ENCODE measurements around the gene LGALS3BP.
"Not testable (repeated sequence)": the region's sequence is repeated elsewhere in the genome, so short reads cannot be mapped to it uniquely, and the experiment has no call there.

LGALS3BP gene

DNA sequence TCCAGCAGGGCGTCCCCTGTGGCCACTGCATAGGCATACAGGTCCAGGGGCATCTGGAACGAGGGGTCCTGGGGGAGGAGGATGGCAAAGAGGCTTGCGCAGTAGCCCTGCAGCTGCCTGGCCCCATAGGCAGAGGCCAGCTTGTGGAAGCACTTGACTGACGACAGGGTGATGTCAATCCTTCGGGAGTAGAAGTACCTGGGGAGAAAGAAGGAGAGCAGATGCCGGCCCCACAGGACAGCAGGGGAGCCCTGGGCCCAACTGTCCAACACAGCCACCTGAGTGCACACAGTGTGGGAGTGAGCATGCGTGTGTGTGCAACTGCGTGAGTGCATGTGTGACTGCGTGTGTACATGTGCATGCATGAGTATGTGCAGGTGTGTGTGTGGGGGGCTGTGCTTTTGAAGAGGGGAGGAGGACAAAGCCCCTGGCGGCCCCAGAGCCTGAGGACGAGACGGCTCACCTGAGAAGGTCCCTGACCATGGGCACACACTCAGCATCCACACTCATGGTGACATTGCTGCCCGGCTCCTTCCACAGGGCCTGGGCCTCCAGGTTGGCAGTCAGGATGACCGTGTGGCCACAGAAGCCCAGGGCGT lies 7.1 kb downstream of the LGALS3BP start:
- H3K9me3 Mint-ChIP-seq = no peaks in the 10 kb centered on the region
- H3K27me3 Mint-ChIP-seq = peaks cover 6% of the 10 kb centered on the region
- H3K4me3 Mint-ChIP-seq = no peak overlapping the region
- no peak overlapping the region for H3K27ac Mint-ChIP-seq
- H3K4me1 Mint-ChIP-seq (ENCODE audit: low read depth) = peaks cover 22% of the 10 kb centered on the region
- intact Hi-C loops (cut with micrococcal nuclease) = no loop called here
- no peaks in the 10 kb centered on the region for H3K36me3 Mint-ChIP-seq (ENCODE audit: low read depth)

DNA sequence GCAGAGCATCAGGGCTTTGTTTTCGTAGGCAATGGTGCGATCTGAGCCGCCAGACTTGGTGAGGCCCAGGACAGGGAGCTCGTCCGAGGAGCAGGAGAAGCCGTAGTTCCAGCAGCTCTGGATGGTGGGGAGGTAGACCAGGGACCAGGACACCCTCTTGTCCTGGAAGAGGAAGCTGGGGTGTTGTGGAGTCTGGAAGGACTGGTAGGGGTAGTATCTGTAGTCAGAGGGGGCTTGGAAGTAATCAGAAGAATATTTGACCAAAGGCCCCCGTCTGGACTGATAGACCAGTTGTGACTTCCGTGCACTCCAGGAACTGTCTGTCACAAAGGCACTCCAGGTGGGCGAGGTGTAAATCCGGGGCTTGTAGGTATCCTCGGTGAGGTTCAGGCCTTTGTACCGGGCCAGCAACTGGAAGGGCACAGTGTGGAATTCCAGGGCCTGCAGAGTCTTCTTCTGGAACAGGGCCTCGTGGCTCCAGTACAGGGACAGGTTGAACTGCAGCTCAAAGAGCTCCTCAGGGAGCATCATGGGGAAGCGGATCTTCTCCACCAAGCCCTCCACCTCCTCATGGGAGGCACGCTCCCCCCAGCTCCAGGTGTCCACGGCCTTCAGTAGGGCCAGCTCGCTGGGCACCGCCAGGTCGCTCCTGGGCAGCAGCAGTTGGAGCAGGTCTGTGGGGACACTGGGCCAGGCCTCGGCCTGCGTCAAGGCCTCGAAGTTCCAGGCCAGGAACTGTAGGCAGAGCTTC lies 7.8 kb downstream of the LGALS3BP start:
- Mint-ChIP-seq H3K27ac (peak overlapping the region; percentile 23), H3K36me3 (ENCODE audit: low read depth) (no peaks in the 10 kb centered on the region)
- intact Hi-C loops (cut with micrococcal nuclease) = loop anchor here (2.0 kb wide), 1 partner anchor 105 kb away; no protein-coding TSS in a partner anchor

DNA sequence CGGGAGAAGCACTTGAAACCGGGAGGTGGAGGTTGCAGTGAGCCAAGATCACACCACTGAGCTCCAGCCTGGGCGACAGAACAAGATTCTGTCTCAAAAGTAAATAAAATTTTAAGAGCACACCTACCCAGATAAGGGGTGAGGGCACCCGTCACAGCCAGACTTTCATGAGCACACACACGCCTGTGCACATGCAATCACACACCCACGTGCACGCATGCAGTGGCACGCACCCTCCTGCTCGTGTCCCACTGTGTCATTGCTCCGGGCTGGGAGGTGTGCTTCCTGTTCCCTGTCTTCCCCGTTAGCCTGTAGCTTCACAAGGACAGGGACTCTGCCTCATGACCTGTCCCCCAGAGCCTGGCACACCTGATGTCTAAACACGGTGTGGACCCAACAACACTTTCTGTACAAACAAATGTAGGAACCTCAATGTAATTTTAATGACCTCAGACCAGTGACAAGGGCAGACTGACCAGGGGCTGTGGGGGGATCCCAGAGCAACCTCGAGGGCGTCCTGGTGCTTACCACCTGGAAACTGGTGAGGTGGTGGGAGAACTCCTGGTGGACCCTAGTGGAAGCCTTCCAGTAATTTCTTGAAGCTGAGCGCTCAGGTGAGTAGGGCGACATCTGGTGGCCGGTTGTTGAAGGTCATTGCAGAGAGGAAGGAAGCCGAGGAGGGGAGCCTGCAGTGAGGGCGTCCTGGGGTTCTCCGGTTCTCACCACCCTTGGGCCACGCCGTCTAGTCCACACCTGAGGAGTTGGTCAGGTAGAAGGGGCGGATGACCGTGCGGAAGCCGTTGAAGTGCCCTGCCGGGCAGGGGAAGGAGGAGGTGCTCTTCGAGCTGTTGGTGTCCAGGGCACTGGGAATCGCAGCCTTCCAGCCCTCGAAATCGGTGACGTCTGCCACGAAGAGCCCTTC lies 8.6 kb downstream of the LGALS3BP start:
- H3K27me3 Mint-ChIP-seq = peaks cover 9% of the 10 kb centered on the region
- intact Hi-C loops (cut with micrococcal nuclease) = loop anchor here (2.0 kb wide), 1 partner anchor 104 kb away; no protein-coding TSS in a partner anchor
- H3K36me3 Mint-ChIP-seq (ENCODE audit: low read depth) = no peaks in the 10 kb centered on the region
- H3K4me3 Mint-ChIP-seq = no peak overlapping the region
- H3K9me3 Mint-ChIP-seq = no peaks in the 10 kb centered on the region
- peak overlapping the region; percentile 23 for H3K27ac Mint-ChIP-seq
- peaks cover 13% of the 10 kb centered on the region for H3K4me1 Mint-ChIP-seq (ENCODE audit: low read depth)

More for the DNA sequence above, 7.8 kb downstream of the LGALS3BP start:
- H3K4me1 Mint-ChIP-seq (ENCODE audit: low read depth) = peaks cover 18% of the 10 kb centered on the region
- H3K9me3 Mint-ChIP-seq = no peaks in the 10 kb centered on the region
- peaks cover 8% of the 10 kb centered on the region for H3K27me3 Mint-ChIP-seq
- no peak overlapping the region for H3K4me3 Mint-ChIP-seq

DNA sequence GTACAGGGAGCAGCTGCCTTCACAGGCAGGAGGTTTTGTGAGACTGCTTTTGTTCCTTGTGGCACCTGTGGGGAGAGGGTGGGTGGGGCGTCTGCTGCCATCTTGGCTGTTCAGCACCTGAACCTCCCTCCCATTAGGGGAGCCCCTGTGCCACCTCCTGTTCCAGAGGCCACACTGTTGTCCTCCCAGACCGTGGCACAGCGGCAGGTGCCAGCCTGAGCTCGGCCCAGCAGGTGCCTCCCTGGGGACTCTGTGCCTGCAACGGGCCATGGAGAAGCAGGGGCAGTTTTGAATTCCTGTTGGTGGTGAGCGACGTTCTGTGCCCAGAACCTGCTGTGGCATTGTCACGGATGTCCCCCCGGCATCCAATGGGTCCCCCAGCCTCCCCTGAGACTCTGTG lies 9.9 kb downstream of the LGALS3BP start:
- H3K27ac Mint-ChIP-seq = peak overlapping the region; percentile 31
- no peak overlapping the region for H3K4me3 Mint-ChIP-seq
- H3K27me3 Mint-ChIP-seq = peaks cover 11% of the 10 kb centered on the region
- H3K36me3 Mint-ChIP-seq (ENCODE audit: low read depth) = no peaks in the 10 kb centered on the region
- peaks cover 13% of the 10 kb centered on the region for H3K4me1 Mint-ChIP-seq (ENCODE audit: low read depth)
- H3K9me3 Mint-ChIP-seq = no peaks in the 10 kb centered on the region
- intact Hi-C loops (cut with micrococcal nuclease) = loop anchor here (2.0 kb wide), 1 partner anchor 103 kb away; no protein-coding TSS in a partner anchor

DNA sequence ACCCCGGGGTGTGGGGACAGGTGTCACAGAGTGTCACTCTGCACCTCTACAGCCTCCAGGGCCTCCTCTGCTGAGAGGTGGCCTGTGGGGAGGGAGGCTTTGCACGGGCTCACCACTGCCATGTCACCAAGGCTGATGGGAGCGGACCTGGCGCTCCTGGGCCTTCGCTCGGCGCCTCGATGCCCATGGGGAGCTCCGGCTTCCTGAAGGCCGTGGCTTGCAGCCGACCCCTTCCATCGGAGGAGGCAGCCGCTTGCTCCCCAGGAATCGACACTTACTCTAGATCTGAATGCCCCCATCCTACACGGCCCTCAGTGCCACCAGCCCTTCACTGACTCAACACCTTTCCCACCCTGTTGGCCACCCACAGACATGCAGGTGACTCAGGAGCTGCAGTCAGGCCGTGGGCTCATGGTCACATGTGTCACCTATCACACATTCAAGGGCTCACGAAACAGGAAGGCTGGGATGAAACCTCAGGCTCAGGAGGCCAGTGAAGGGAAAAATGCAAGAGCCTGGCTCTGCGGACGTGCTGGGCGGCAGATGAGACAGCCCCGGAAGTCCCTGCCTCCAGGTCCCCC lies 11.9 kb downstream of the LGALS3BP start:
- no peaks in the 10 kb centered on the region for H3K36me3 Mint-ChIP-seq (ENCODE audit: low read depth)
- H3K4me3 Mint-ChIP-seq = no peak overlapping the region
- H3K9me3 Mint-ChIP-seq = no peaks in the 10 kb centered on the region
- intact Hi-C loops (cut with micrococcal nuclease) = no loop called here
- peaks cover 13% of the 10 kb centered on the region for H3K4me1 Mint-ChIP-seq (ENCODE audit: low read depth)
- H3K27ac Mint-ChIP-seq = no peak overlapping the region
- H3K27me3 Mint-ChIP-seq = peaks cover 11% of the 10 kb centered on the region

DNA sequence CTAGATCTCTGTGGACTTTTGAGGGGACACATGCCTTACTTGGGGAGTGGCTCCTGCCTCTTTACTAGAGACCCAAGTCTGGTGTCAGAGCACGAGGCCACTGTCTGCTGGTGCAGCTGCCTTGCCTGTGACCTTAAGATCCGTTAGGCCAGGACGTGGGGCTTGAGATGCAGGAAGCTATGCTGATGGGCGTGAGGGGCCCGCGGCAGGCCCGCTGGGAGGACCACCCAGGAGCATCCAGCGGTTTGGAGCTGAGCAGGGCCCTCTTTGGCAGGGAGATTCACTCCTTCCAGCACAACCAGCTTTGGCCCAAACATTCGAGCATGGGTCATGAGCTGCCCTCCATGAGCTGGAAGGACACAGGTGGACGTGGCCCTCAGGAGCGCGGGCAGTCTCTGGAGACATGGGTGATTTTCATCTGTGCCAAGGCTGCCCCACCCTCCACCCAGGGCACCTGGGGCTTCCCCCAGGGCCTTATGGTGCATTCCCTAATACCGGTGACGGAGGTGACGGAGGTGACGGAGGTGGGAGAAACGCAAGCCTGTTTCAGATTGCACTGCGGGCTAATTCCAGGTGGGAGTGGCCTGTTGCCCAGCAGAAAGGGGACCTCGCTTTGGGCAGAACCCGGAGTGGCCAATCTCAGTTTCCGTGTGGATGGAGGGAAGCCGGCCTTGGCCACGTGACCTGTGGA lies 12.7 kb downstream of the LGALS3BP start:
- Mint-ChIP-seq H3K27ac (no peak overlapping the region), H3K4me3 (no peak overlapping the region), H3K36me3 (ENCODE audit: low read depth) (no peaks in the 10 kb centered on the region), H3K4me1 (ENCODE audit: low read depth) (peaks cover 13% of the 10 kb centered on the region), H3K9me3 (no peaks in the 10 kb centered on the region), H3K27me3 (peaks cover 11% of the 10 kb centered on the region)
- intact Hi-C loops (cut with micrococcal nuclease) = no loop called here

DNA sequence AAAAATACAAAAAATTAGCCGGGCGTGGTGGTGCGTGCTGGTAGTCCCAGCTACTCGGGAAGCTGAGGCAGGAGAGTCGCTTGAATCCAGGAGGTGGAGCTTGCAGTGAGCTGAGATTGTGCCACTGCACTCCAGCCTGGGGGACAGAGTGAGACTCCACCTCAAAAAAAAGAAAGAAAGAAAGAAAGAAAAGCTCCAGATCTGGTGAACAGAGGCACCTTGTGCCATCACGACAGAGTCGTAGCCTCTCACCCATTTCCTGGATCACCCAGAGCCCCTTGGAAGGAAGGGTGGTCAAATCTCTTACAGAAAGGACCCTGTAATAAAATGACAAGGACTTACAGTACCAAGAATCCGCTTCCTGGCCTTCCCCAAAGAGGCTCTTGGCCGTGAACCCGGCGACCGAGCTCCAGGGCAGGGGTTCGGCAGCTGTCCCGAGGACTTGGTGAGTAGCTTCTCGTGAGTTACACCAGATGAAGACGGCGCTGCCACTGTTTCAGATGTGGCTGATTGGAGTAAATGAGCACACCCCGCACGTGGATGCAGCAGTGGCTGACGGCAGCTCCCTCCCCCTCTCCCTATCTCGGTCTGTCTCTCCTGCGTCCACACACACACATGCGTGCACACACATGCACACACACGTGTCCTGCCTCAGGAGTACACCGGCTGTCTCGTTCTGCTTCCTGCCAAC lies 13.5 kb downstream of the LGALS3BP start:
- no peaks in the 10 kb centered on the region for H3K36me3 Mint-ChIP-seq (ENCODE audit: low read depth)
- H3K27ac Mint-ChIP-seq = no peak overlapping the region
- peaks cover 9% of the 10 kb centered on the region for H3K27me3 Mint-ChIP-seq
- peaks cover 9% of the 10 kb centered on the region for H3K4me1 Mint-ChIP-seq (ENCODE audit: low read depth)
- H3K9me3 Mint-ChIP-seq = no peaks in the 10 kb centered on the region
- H3K4me3 Mint-ChIP-seq = no peak overlapping the region
- intact Hi-C loops (cut with micrococcal nuclease) = no loop called here

DNA sequence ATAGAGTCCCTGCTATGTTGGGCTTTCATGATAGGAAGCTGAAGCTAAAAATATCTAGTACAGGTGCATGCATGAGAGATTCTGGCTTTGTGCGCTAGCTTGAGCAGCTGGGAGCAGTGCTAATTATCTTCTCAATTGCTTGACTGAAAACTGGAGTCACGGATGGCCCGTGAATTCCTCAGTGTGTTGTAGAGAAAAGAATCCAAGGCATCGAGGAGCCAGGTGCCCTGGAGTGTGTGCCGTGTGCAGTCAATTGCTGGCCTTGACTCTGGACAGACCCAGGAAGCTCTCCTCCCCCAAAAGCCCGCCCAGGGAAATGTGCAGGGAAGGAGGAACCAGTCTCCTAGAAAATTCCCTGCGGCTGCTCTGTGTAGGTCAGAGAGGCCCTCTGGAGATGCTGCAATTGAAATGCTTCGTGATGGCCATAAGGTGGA lies 14.2 kb downstream of the LGALS3BP start:
- Mint-ChIP-seq H3K27me3 (peaks cover 9% of the 10 kb centered on the region), H3K27ac (no peak overlapping the region)

DNA sequence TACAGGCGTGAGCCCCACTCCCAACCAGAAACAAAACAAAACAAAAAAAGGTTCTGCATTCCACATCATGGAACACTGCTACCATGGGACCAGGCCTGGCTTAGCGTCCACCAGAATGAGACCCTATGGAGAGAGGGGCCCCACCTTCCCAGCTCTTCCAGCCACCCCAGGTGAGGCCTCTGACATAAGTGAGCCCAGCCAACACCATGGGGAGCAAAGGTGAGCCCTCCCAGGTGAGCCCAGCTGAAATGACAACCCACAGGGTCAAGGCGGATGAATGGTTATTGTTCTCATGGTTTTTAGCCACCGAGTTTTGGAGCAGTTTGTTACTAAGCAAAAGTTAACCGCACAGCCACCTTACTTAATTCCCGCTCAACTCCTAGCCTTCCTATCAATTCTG lies 16.3 kb downstream of the LGALS3BP start:
- H3K4me3 Mint-ChIP-seq = no peak overlapping the region
- H3K27ac Mint-ChIP-seq = no peak overlapping the region
- no peaks in the 10 kb centered on the region for H3K9me3 Mint-ChIP-seq
- no peaks in the 10 kb centered on the region for H3K36me3 Mint-ChIP-seq (ENCODE audit: low read depth)
- H3K4me1 Mint-ChIP-seq (ENCODE audit: low read depth) = no peaks in the 10 kb centered on the region
- intact Hi-C loops (cut with micrococcal nuclease) = no loop called here
- H3K27me3 Mint-ChIP-seq = peaks cover 7% of the 10 kb centered on the region

More for the DNA sequence above, 14.2 kb downstream of the LGALS3BP start:
- intact Hi-C loops (cut with micrococcal nuclease) = no loop called here
- H3K36me3 Mint-ChIP-seq (ENCODE audit: low read depth) = no peaks in the 10 kb centered on the region
- no peaks in the 10 kb centered on the region for H3K9me3 Mint-ChIP-seq
- no peak overlapping the region for H3K4me3 Mint-ChIP-seq
- peaks cover 5% of the 10 kb centered on the region for H3K4me1 Mint-ChIP-seq (ENCODE audit: low read depth)

DNA sequence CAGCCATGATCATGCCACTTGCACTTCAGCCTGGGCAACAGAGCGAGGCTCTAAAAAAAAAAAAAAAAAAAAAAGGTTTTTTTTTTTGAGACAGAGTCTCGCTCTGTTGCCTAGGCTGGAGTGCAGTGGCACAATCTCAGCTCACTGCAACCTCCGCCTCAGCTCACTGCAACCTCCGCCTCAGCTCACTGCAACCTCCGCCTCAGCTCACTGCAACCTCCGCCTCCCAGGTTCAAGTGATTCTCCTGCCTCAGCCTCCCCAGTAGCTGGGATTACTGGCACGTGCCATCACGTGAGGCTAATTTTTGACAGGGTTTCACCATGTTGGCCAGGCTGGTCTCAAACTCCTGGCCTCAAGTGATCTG lies 16.8 kb downstream of the LGALS3BP start:
- H3K36me3 Mint-ChIP-seq (ENCODE audit: low read depth); H3K9me3 Mint-ChIP-seq; H3K27me3 Mint-ChIP-seq; H3K4me3 Mint-ChIP-seq; H3K27ac Mint-ChIP-seq; H3K4me1 Mint-ChIP-seq (ENCODE audit: low read depth); intact Hi-C loops (cut with micrococcal nuclease): not testable (repeated sequence)

DNA sequence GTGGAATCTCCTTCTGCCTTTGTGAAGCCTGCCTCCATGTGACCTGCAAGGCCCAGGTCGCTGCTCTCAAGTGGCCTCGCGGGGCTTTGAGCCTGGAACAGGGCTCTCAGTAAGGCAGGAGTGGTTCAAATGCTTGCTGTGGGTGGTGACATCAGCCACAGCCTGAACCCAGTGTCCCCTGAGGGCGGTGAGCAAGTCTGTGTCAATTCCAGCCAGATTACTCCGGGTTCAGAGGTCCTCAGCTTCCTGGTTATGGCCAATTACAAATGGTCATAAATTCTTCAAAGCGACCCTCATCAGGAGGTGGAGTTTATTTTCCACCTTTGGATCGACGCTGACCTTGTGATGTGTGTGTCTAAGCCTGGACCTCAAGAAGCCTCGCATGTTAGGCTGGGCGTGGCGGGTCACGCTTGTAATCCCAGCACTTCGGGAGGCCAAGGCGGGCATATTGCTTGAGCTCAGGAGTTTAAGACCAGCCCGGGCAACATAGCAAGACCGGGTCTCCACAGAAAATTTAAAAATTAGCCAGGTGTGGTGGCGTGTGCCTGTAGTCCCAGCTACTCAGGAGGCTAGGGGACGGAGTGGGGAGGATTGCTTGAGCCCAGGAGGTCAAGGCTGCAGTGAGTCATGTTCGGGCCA lies 17.3 kb downstream of the LGALS3BP start:
- H3K36me3 Mint-ChIP-seq (ENCODE audit: low read depth) = no peaks in the 10 kb centered on the region
- H3K27me3 Mint-ChIP-seq = peaks cover 5% of the 10 kb centered on the region
- H3K9me3 Mint-ChIP-seq = no peaks in the 10 kb centered on the region
- H3K4me1 Mint-ChIP-seq (ENCODE audit: low read depth) = no peaks in the 10 kb centered on the region
- no peak overlapping the region for H3K27ac Mint-ChIP-seq
- intact Hi-C loops (cut with micrococcal nuclease) = no loop called here
- H3K4me3 Mint-ChIP-seq = no peak overlapping the region

DNA sequence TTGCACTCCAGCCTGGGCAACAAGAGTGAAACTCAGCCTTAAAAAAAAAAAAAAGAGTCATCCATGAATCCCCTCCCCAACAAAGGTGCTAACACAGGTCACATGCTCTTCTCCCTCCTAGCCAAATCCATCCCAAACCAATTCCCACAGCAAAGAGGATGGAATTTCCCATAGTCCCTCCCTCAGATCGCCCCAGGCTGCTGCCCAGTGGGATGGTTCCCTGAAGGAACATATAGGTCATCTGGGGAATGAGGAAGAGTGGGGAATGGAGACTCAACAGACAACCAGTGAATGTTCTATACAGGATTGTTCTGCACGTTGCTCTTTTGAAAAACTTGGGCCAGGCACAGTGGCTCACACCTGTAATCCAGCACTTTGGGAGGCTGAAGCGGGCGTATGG lies 18.2 kb downstream of the LGALS3BP start:
- Mint-ChIP-seq H3K4me1 (ENCODE audit: low read depth) (no peaks in the 10 kb centered on the region), H3K36me3 (ENCODE audit: low read depth) (no peaks in the 10 kb centered on the region), H3K27ac (no peak overlapping the region), H3K4me3 (no peak overlapping the region), H3K27me3 (peaks cover 2% of the 10 kb centered on the region), H3K9me3 (no peaks in the 10 kb centered on the region)
- intact Hi-C loops (cut with micrococcal nuclease) = no loop called here

Measured in dendritic cell treated with granulocyte-macrophage colony-stimulating factor and Interleukin-4, amounts not matched to agents 40 ng/mL and 50 ng/mL, for 4 days (primary cell).